IMR-90 (cell line): ENCODE measurements around the gene DNAH5. TPM values are rescaled to one million over a fixed set of nuclear protein-coding genes. Genes with fewer than 3 reads are reported as not detected.

Source experiments
- ATAC-seq: fragments of 200-7000 bp; cut with Tn5 transposase; 2 replicates; pipeline ENCODE4 v1.9.1; 2020; ENCODE audit warnings: low read depth, mild to moderate bottlenecking, moderate library complexity
- BruUV-seq: library from RNA; stranded (reverse); fragments of 400-500 nt; replicated peaks from 2 replicates; lab custom pipeline; 2021; lab: Mats Ljungman, UMichigan
- CTCF ChIA-PET: fragments of 300-600 bp; formaldehyde crosslinking; extraction: SDS; loops from one replicate; lab custom pipeline; 2021; ENCODE audit warnings: antibody characterized with exemption; lab: Yijun Ruan, JAX
- POLR2A ChIA-PET: fragments of 300-600 bp; sonication (Branson Sonifier 250); formaldehyde crosslinking; loops from one replicate; lab custom pipeline; 2022; ENCODE audit warnings: antibody characterized with exemption; ENCODE audit not compliant: unreplicated experiment; lab: Charles Lee
- DNase-seq: peaks from one replicate; pipeline ENCODE4 v3.0.0; 2013
- H2AFZ ChIP-seq: replicated peaks from 2 replicates; pipeline ENCODE3; 2013; ENCODE audit warnings: low read length, mild to moderate bottlenecking; ENCODE audit not compliant: poor library complexity
- H2AK5ac ChIP-seq: 2 replicates; pipeline ENCODE4 v1.6.1; 2013; ENCODE audit warnings: low read depth, low read length, inconsistent platforms
- H2AK9ac ChIP-seq: replicated peaks from 2 replicates; pipeline ENCODE3; 2013; ENCODE audit warnings: mild to moderate bottlenecking, low read depth, low read length, moderate library complexity; ENCODE audit not compliant: poor library complexity
- H2BK120ac ChIP-seq: 2 replicates; pipeline ENCODE4 v1.6.1; 2013; ENCODE audit warnings: low read depth, low read length, inconsistent platforms
- H2BK15ac ChIP-seq: 3 replicates; pipeline ENCODE4 v1.6.1; 2013; ENCODE audit warnings: low read depth, low read length, inconsistent platforms
- H2BK20ac ChIP-seq: 2 replicates; pipeline ENCODE4 v1.6.1; 2013; ENCODE audit warnings: low read depth, mild to moderate bottlenecking, inconsistent platforms, low read length, moderate library complexity
- H2BK5ac ChIP-seq: 2 replicates; pipeline ENCODE4 v1.6.1; 2013; ENCODE audit warnings: mild to moderate bottlenecking, low read depth, low read length, inconsistent platforms; ENCODE audit not compliant: poor library complexity, severe bottlenecking
- H3K14ac ChIP-seq: replicated peaks from 2 replicates; pipeline ENCODE4 v1.6.1; 2013; ENCODE audit warnings: low read depth, low read length, inconsistent platforms
- H3K18ac ChIP-seq: 2 replicates; pipeline ENCODE4 v1.6.1; 2013; ENCODE audit warnings: low read depth, low read length, control low read depth
- H3K23ac ChIP-seq: 2 replicates; pipeline ENCODE4 v1.6.1; 2013; ENCODE audit warnings: low read depth, low read length, inconsistent platforms
- H3K27ac ChIP-seq: 2 replicates; pipeline ENCODE4 v1.5.1; 2013; ENCODE audit warnings: mild to moderate bottlenecking, control low read depth, low read length; ENCODE audit not compliant: insufficient read depth
- H3K27me3 ChIP-seq: 2 replicates; pipeline ENCODE4 v1.6.1; 2013; ENCODE audit warnings: low read length; ENCODE audit not compliant: control insufficient read depth, insufficient read depth
- H3K36me3 ChIP-seq: 2 replicates; pipeline ENCODE4 v1.6.1; 2013; ENCODE audit warnings: low read length, mixed read lengths; ENCODE audit not compliant: control insufficient read depth, insufficient read depth
- H3K4ac ChIP-seq: 2 replicates; pipeline ENCODE4 v1.6.1; 2013; ENCODE audit warnings: low read depth, low read length, inconsistent platforms
- H3K4me1 ChIP-seq: 2 replicates; pipeline ENCODE4 v1.6.1; 2013; ENCODE audit warnings: low read length, mixed read lengths; ENCODE audit not compliant: control insufficient read depth, insufficient read depth
- H3K4me2 ChIP-seq: 2 replicates; pipeline ENCODE4 v1.6.1; 2013; ENCODE audit warnings: low read depth, mild to moderate bottlenecking, control low read depth, low read length, moderate library complexity
- H3K4me3 ChIP-seq: 2 replicates; pipeline ENCODE4 v1.5.1; 2013; ENCODE audit warnings: low read depth, mild to moderate bottlenecking, control low read depth, low read length, moderate library complexity; ENCODE audit not compliant: insufficient read depth
- H3K56ac ChIP-seq: 2 replicates; pipeline ENCODE4 v1.6.1; 2013; ENCODE audit warnings: low read length, inconsistent platforms; ENCODE audit not compliant: insufficient read depth; ENCODE audit errors: extremely low read depth
- H3K79me1 ChIP-seq, 2 experiments: 2 replicates each; pipeline ENCODE4 v1.6.1; 2013; ENCODE audit warnings: low read length in 2 of 2, inconsistent platforms in 1 of 2, low read depth in 1 of 2
- H3K9ac ChIP-seq: 2 replicates; pipeline ENCODE4 v1.6.1; 2013; ENCODE audit warnings: low read depth, low read length, control low read depth
- H3K9me1 ChIP-seq: 2 replicates; pipeline ENCODE4 v1.6.1; 2013; ENCODE audit warnings: low read length, inconsistent platforms; ENCODE audit not compliant: insufficient read depth
- H3K9me3 ChIP-seq: 2 replicates; pipeline ENCODE4 v1.6.1; 2013; ENCODE audit warnings: low read length; ENCODE audit not compliant: control insufficient read depth, insufficient read depth
- H4K20me1 ChIP-seq: 2 replicates; pipeline ENCODE4 v1.6.1; 2013; ENCODE audit warnings: low read length, inconsistent platforms; ENCODE audit not compliant: insufficient read depth
- H4K5ac ChIP-seq: 2 replicates; pipeline ENCODE4 v1.6.1; 2013; ENCODE audit warnings: mild to moderate bottlenecking, low read depth, low read length, control low read depth
- H4K8ac ChIP-seq, 2 experiments: 2 replicates each; pipeline ENCODE4 v1.6.1; 2013; ENCODE audit warnings: low read depth in 2 of 2, low read length in 2 of 2, control low read depth in 1 of 2, inconsistent platforms in 1 of 2
- H4K91ac ChIP-seq: 2 replicates; pipeline ENCODE4 v1.6.1; 2013; ENCODE audit warnings: low read depth, low read length, inconsistent platforms; ENCODE audit not compliant: insufficient read depth
- MAFK ChIP-seq: IDR thresholded peaks from 2 replicates; pipeline ENCODE4 v1.6.1; 2012; ENCODE audit warnings: low read depth, low read length, improper control_type of control experiment
- RAD21 ChIP-seq: IDR thresholded peaks from 2 replicates; pipeline ENCODE4 v1.6.1; 2012; ENCODE audit warnings: low read length, improper control_type of control experiment
- RCOR1 ChIP-seq: IDR thresholded peaks from 2 replicates; pipeline ENCODE4 v1.6.1; 2012; ENCODE audit warnings: mild to moderate bottlenecking, low read length, improper control_type of control experiment; ENCODE audit not compliant: insufficient replicate concordance
- WGBS, 2 experiments: methylation state at CpG; one replicate each; pipeline versions ENCODE4 v1.1.5 to v1.1.7; 2013; ENCODE audit warnings: missing lambda C conversion rate in 2 of 2; ENCODE audit not compliant: insufficient read length in 1 of 2; ENCODE audit errors: extremely low coverage in 2 of 2; 5-methylcytosine and 5-hydroxymethylcytosine counted together
- dilution Hi-C: fragments of 300-500 bp; cut with HindIII; formaldehyde crosslinking; loops from one replicate; pipeline ENCODE4 v1.14.3; 2018; ENCODE audit warnings: low sequenced_read_pairs; ENCODE audit not compliant: unreplicated experiment
- in situ Hi-C: fragments of 300-500 bp; cut with MboI; formaldehyde crosslinking; loops from 3 replicates; pipeline ENCODE4 v1.14.3; 2019; ENCODE audit warnings: low sequenced_read_pairs, inconsistent platforms, mixed read lengths
- intact Hi-C: fragments of 100-400 bp; cut with micrococcal nuclease; formaldehyde crosslinking; loops from 2 replicates; pipeline ENCODE4 v1.10.0; 2022
- polyA plus RNA-seq, 3 experiments: library from polyadenylated mRNA; depleted of rRNA; stranded (reverse); fragments of >200 nt; gene quantifications; 2 replicates each; pipeline ENCODE4 v1.2.3, GENCODE V29; 2012; ENCODE audit warnings: low replicate concordance in 1 of 3
- total RNA-seq: library from RNA; depleted of rRNA; stranded (reverse); fragments of >200 nt; gene quantifications from 2 replicates; pipeline ENCODE4 v1.2.3, GENCODE V29; 2012

The DNAH5 gene
- total and polyA plus RNA-seq, 2 of the 4 experiments (the other 2 are of a cell fraction) = 1.9 to 4.3 TPM

- CTCF ChIA-PET = interaction anchor here (0.8 kb wide), 1 partner anchor 8 kb away, joined by 3 read pairs; no protein-coding TSS in a partner anchor
- dilution Hi-C loops = no loop called here
- H3K4me1 ChIP-seq = peaks cover 5% of the 10 kb centered on the region
Observed at GRCh38 chr5:13919786-13920185, 24.7 kb downstream of the DNAH5 start.

More at GRCh38 chr5:13919786-13920185, 24.7 kb downstream of the DNAH5 start:
- H4K91ac ChIP-seq = no peak overlapping the region
- no peak overlapping the region for H2AFZ ChIP-seq
- no peak overlapping the region for H3K18ac ChIP-seq
- TF ChIP-seq MAFK (no peak), RCOR1 (no peak), RAD21 (no peak)
- ATAC-seq (no peak), DNase-seq (no peak)
- WGBS, 2 experiments = 100% methylated on average over 1 of the region's 1 CpG; no CpG with 5 or more reads in 1 of the 2 experiments
- no peak overlapping the region for H2AK5ac ChIP-seq
- no peaks in the 10 kb centered on the region for H3K79me1 ChIP-seq
- H2AK9ac ChIP-seq = no peak overlapping the region
- no peak overlapping the region for H4K5ac ChIP-seq
- H3K27ac ChIP-seq = no peak overlapping the region
- no peak overlapping the region for H2BK20ac ChIP-seq
- H3K9ac ChIP-seq = no peak overlapping the region
- no peak overlapping the region for H3K4ac ChIP-seq
- H2BK5ac ChIP-seq = no peak overlapping the region
- no peak overlapping the region for H3K23ac ChIP-seq
- POLR2A ChIA-PET = no interaction called here
- H3K36me3 ChIP-seq = peaks cover 29% of the 10 kb centered on the region
- no peaks in the 10 kb centered on the region for H3K27me3 ChIP-seq
- no TSS peak for BruUV-seq
- intact Hi-C loops = no loop called here
- no peaks in the 10 kb centered on the region for H3K9me3 ChIP-seq
- H3K4me2 ChIP-seq = no peak overlapping the region
- in situ Hi-C loops = no loop called here
- H3K9me1 ChIP-seq = peaks cover 7% of the 10 kb centered on the region
- no peak overlapping the region for H4K8ac ChIP-seq
- no peak overlapping the region for H3K14ac ChIP-seq
- H2BK15ac ChIP-seq = no peak overlapping the region
- no peak overlapping the region for H2BK120ac ChIP-seq
- H3K4me3 ChIP-seq = no peak overlapping the region
- H3K56ac ChIP-seq = no peak overlapping the region
- H4K20me1 ChIP-seq = no peaks in the 10 kb centered on the region
